ENCODE results near the gene ZNF416.

ZNF416 gene

DNA sequence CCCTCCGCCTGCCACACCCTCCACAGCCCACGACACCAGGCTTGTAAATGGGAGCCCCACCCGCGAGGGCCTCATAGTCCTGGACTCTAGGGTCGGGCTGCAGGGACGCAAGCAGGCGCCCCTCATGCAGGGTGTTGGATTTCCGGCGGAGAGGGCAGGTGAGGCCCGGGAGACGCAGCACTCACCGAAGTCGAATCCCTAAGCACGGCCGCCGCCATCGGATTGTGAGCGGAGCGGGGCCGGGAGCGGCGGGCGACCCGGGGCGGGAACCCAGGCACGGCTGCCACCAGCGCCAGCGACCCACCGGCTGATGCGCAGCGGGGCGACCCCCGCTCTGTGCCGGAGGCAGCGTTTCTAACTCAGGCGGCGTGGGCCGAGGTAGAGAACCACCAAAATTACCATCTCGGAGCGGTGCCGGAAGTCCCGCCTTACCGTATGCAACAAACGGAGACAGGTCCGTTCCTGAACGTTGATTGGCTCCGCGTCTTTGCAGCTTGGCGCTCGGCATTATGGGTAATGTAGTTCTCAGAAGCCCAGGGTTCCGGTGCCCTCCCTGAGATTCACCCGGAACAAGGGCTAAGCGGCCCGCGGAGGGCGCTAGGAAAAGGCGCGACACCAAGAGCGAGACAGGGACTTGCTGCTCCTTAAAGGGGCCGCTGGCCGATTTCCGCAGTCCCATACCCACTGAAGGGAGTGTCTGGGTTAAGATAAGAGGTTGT, at the start of gene ZNF416:
Gene ZNF416, minus strand, starts transcription at position 425 of the 719 bp plus-strand sequence. Its CDS starts 207 bp downstream, at position 218.
- peak; percentile 78 to 93 for DNase-seq (ENCODE audit: low read depth in 2 of 2, low spot score in 1 of 2)

DNA sequence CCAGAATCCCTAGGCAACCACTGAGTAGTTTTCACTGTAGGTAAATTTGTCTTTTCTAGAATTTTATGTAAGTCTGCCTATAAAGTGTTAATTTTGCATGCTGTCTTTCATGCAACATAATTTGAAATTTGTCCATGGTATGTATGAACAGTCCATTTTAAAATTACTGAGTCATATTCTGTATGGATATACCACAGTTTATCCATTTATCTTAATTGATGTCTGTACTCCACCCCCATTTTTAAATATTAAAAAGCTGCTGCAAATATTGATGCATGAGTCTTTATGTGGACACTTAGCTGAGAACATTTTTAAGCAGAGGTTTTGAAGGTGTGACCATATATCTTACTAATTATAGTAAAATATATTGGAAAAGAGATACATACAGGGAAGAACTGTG, 44.4 kb upstream of the ZNF416 start:
- no peak for DNase-seq (ENCODE audit: low read depth in 2 of 2, low spot score in 1 of 2)

DNA sequence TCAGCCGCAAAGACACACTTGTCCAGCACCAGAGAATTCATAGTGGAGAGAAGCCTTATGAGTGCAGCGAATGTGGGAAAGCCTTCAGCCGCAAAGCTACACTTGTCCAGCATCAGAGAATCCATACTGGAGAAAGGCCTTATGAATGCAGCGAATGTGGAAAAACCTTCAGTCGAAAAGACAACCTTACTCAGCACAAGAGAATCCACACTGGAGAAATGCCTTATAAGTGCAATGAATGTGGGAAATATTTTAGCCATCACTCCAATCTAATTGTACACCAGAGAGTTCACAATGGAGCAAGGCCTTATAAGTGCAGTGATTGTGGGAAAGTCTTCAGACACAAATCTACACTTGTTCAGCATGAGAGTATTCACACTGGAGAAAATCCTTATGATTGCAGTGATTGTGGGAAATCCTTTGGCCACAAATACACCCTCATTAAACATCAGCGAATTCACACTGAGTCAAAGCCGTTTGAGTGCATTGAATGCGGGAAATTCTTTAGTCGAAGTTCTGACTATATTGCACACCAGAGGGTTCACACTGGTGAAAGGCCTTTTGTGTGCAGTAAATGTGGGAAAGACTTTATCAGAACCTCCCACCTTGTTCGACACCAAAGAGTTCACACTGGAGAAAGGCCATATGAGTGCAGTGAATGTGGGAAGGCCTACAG, 42.1 kb upstream of the ZNF416 start:
- DNase-seq (ENCODE audit: low read depth in 2 of 2, low spot score in 1 of 2) = no peak

DNA sequence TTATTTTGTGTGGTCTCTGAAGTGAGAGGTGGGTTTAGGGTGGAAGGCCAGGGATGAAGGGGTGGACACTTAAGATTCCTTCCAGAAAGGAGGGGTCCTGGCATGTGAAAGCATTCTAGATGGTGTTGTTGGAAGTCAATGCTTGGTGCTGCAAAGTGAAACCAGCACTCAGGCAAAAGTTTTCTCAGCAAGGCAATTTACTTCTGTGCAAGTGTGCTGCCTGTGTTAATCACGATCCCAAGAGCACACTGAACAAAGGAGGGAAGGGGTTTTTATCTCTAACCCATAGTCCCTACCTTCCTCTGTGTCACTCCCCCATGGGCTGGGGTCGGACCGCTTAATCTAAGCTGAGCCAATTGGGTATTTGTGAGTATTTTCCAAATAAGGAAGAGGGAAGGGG, 36.6 kb upstream of the ZNF416 start:
- DNase-seq (ENCODE audit: low read depth in 2 of 2, low spot score in 1 of 2) = no peak

DNA sequence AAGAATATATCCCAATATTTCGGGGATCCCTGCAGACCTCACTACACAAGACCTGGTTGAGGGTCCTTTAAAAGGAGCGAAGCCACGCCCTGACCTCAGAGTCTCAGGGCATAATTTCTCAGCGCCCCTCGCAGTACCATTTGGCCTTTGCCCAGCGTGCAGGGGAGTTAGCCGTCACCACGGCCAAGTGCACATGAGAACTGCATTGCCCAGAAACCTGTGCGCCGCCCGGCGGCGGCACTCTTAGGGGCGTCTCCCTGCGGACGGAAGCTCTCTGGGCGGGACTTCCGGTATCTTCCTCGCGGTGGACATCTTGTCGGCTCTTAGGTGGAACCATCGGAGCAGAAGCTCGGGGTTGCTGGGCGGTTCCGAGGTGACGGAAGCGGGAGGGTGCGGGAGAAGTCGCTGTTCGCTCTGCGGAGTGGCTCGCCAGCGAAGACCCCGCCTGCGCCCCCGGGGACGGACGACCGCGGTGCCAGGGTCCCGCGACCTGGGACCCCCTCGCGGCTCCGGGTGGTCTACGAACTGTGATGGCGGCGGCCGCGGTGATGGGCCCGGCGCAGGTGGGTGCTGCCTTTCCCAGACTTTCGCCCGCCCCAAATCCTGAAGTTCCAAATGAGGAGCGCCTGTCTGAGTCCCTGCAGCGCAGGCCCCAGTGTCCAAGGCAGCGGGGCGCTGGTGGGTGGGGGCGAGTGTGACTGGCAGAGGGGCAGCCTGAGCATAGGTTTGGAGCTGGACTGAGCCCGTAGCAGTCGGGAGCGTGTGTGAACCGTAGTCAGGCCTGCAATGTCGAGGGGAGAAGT, 35.4 kb upstream of the ZNF416 start, which contains the start of gene ZNF134:
Gene ZNF134, plus strand, starts transcription at position 302 of the 803 bp plus-strand sequence. CDS start 5,227 bp downstream, outside the sequence.
- DNase-seq (ENCODE audit: low read depth in 2 of 2, low spot score in 1 of 2) = peak; percentile 73 to 80

DNA sequence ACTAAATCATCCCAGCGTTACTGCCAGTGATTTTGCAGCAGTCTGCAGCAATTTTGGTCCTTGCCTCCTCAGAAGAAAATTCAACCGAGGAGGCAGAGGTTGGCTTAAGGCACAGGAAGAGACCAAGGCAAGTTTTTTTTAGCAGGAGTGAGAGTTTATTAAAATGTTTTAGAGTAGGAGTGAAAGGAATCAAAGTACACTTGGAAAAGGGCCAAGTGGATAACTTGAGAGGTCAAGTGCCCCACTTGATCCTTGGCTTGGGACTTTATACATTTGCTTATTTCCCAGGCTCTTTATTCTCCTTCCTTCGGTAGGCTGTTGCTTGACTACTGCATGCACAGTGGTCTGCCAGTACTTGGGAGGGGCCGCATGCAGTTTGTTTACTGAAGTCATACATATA, 32.4 kb upstream of the ZNF416 start:
- DNase-seq (ENCODE audit: low read depth in 2 of 2, low spot score in 1 of 2) = no peak

DNA sequence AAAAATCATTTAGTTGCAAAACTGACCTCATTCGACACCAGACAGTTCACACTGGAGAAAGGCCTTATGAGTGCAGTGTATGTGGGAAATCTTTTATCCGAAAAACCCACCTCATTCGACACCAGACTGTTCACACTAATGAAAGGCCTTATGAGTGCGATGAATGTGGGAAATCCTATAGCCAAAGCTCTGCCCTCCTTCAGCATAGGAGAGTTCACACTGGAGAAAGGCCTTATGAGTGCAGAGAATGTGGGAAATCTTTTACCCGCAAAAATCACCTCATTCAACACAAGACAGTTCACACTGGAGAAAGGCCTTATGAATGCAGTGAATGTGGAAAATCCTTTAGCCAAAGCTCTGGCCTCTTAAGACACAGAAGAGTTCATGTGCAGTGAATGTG, 28.2 kb upstream of the ZNF416 start:
- DNase-seq (ENCODE audit: low read depth in 2 of 2, low spot score in 1 of 2) = no peak

DNA sequence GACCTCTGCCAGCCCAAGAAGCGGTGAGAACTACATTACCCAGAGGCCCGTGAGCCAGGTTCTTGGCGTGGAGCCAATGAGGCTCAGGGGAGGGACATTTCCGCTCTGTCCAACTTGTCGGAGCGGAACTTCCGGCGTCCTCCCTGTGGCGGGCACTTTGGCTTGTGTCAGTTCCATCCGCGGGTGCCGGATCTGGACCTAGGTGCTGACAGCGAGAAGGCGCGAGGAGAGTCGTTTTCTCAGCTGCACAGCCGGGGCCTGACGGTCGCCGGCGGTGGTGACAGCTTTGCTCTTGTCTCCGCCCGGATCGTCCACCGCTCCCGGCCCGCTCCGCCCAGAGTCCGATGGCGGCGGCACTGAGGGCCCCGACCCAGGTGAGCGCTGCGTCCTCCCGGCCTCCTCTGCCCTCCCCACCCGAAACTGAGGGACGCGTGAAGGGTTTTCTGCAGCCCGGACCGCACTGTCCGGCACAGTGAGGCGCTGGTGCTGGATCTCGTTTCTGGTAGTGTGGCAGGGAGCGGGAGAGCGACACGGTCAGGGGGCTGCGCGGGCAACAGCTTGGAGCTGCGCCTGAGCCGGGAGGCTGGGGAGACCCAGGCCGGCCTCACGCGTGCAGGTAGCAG, 21.2 kb upstream of the ZNF416 start, which contains the start of gene ZNF530:
Gene ZNF530, plus strand, starts transcription at position 125 of the 623 bp plus-strand sequence. CDS start 4,461 bp downstream, outside the sequence.
- DNase-seq (ENCODE audit: low read depth in 2 of 2, low spot score in 1 of 2) = peak; percentile 66 to 74

DNA sequence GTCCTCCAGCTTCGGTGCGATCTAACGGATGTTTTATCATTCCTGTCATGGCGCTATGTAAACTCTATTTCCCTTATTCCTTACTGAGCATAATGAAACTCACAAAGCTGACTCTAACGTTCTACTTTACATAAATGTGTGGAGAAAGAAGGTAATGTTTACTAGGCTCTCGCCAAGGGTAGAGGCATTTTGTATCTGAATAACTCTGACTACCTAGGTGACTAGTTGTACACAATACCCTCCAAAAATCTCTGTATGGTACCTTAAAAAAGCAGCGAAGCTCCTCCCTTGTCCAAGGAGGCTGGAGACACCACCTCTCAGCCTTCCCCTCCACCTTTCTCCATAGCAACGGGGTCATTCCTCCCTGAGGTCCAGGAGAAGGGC, 20.7 kb upstream of the ZNF416 start:
- no peak for DNase-seq (ENCODE audit: low read depth in 2 of 2, low spot score in 1 of 2)

DNA sequence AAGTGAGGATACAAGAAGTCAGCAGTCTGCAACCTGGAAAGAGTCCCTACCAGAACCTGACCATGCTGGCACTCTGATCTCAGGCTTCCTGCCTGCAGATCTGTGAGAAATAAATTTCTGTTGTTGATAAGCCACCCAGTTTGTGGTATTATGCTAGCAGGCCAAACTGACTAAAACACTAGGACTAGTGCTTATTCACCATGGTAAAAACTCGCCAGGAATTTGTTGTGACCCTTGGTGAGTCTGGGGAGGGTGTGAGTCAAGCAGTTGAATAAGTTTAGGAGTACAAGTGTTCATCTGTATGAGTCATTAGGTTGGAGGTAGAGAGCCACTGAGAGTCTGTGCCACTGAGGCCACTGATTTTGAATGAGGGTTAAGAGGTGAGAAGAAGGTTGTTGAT, 8.8 kb upstream of the ZNF416 start:
- DNase-seq (ENCODE audit: low read depth in 2 of 2, low spot score in 1 of 2) = no peak

DNA sequence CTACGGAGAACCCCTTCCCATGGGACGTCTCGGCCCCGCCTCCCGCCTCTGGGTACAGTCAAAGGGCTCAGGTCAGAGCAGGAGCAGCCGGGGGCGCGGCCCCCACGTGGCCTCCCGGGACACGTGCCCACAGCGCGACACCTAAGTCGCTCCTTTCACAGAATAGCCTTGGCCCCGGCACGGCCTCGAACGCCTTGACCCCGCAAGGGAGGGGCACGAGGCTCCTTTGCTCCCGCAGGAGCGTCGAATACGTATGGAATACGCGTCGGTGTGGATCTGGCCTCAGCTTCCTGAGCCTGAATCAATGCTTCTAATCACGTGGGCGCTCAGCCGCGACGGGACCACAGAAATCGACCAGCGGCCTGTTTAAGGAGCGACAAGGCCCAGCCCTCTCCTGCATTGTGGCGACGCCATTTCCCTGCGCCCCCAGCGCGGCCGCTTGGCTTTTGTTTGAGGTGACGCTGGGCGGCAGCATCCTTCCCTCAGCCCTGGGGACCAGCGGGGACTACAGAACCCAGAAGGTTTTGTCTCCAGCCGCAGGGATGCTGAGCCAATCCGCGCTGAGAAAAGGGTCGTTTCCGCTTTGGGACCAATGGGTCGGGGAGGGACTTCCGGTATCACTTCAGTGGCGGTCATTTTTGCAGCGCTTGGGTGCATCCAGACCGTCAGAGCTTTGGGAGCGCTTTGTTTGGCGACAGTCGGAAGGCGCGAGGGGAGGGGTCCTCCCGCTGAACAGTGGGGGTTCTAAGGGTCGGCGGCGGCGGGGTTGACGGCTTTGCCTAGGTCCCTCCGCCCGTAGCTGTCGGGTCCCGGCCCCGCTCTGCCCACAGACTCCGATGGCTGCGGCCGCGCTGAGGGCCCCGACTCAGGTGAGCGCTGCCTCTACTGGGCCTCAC, 5.1 kb upstream of the ZNF416 start, which contains the start of gene ZIK1:
Gene ZIK1, plus strand, starts transcription at position 625 of the 896 bp plus-strand sequence. Its CDS starts 212 bp downstream, at position 837.
- DNase-seq (ENCODE audit: low read depth in 2 of 2, low spot score in 1 of 2) = peak; percentile 69 to 78

DNA sequence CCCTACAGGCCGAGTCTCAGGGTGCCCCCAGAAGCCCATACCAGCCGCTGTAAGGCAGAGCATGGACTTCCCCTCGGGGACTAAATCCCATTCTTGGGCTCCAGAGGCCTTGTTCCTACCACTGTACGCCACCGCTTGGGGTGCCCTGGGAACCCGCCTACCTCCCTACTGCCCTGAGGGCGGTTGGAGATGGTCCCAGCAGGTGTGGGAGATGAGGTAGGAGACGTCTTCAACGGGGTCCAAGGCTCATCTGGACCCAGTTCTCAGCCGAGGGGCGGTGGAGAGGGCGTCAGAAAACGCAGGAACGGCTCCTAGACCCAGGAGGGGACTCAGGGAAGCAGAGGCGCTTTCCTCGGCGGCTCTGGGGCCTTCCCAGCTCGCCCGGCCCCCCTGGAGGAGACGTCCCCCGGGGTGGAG, 4.4 kb upstream of the ZNF416 start:
- no peak for DNase-seq (ENCODE audit: low read depth in 2 of 2, low spot score in 1 of 2)

DNA sequence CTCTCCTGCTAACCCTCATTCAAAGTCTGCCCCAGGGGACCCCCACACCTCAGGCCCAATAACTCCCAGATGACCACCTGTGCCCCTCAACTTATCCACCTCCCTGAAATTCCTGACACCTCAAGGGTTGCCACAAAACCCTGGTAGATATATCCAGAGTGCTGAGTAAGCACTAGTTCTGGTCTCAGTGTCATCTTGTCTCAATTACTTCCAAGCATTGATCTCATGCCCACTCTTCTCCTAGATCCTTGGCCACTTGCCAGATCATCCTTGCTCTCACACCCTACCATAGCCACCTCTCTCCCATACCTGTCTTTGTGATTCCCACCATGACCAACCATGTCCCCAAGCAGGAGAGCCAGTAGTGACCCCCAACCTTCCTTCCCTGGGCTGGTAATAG, 2.0 kb downstream of the ZNF416 start:
- DNase-seq (ENCODE audit: low read depth in 2 of 2, low spot score in 1 of 2) = no peak

DNA sequence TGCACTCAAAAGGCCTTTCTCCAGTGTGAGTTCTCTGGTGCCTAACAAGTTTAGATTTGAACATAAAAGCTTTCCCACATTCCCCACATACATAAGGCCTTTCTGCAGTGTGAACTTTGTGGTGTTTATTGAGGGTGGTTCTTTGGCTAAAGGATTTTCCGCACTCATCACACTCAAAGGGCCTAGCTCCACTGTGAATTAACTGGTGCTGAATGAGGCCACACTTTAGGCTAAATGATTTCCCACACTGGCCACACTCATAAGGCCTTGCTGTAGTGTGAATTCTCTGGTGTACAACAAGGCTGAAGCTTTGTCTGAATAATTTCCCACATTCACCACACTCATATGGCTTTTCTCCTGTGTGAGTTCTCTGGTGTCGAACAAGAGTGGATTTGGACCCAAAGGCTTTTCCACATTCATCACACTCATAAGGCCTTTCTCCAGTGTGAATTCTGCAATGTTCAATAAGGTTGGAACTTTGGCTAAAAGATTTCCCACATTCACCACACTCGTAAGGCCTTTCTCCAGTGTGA, 6.2 kb downstream of the ZNF416 start:
- no peak for DNase-seq (ENCODE audit: low read depth in 2 of 2, low spot score in 1 of 2)

DNA sequence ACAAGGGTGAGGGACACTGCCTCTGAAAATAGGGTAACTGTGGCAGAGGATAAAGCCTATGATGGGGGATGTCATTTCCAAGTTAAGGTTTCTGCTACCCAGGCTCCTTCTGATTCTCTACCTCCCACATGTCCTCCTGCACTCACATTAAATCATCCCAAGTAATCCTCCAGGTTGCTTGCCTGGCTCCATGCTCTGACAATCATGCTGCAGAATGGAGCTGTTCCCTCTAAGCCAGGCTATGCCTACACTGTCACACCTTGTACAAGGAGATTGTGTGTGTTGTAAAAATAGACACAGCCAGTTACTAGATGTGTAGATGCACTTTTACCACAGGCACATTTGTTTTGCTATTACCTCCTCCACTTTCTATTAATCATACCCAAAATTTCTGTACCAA, 8.0 kb downstream of the ZNF416 start:
- no peak for DNase-seq (ENCODE audit: low read depth in 2 of 2, low spot score in 1 of 2)

DNA sequence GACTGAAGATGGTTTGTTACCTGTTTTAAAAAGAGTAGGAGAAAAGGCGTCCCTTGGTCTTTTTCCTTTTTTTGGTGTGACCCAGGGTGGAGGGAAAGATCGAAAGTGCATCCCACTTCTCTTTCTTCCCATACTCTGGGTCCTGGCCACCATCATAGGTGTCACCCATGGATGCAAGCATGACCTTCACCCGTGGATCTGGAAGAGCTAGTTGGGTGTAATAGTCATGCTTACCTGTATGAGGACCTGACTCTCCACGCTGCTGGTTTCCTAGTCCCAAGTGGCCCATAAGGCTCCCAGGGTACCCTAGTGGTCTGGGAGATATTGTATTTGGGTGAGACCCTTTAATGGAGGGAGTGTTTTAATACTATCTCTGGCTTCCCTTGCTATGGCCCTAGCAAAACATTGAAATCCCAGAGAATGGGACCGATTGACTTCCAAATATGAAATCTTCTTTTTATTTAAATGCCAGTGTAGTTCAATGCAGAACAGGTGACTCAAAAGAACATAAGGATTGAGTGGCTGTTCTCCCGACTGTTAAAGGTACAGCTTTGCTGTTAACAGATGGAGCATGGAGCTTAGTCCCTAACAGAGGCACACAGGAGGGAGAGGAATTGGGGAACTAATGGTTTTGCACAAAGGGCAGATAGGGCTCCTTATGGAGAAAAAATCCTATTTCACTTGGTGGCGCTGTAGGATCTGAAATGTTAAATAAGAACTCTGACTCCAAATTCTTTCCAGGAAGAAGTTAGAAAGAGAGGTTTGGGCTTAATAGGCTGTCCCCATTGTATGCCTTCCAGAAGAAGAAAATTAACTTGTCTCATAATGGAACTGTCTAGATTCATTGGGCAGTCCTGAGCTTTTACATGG, 12.1 kb downstream of the ZNF416 start:
- DNase-seq (ENCODE audit: low read depth in 2 of 2, low spot score in 1 of 2) = no peak

DNA sequence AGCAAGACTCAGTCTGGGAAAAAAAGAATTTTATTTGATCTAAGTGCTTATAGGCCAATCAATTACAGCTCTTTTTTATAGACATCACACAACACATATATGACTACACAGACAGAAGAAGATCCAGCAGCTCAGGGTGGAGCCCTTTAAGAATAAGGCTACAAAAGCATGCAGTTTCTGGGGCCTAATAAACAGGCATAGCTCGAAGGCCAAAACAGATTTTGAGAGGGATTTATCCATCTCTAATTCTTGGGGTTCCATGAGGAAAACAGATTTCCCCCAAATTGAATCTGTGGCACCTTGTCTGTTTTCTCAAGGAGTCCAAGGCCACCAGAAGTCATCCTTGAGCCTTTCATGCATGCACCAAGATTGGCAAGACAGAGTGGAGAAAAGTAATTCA, 15.2 kb downstream of the ZNF416 start:
- DNase-seq (ENCODE audit: low read depth in 2 of 2, low spot score in 1 of 2) = no peak

DNA sequence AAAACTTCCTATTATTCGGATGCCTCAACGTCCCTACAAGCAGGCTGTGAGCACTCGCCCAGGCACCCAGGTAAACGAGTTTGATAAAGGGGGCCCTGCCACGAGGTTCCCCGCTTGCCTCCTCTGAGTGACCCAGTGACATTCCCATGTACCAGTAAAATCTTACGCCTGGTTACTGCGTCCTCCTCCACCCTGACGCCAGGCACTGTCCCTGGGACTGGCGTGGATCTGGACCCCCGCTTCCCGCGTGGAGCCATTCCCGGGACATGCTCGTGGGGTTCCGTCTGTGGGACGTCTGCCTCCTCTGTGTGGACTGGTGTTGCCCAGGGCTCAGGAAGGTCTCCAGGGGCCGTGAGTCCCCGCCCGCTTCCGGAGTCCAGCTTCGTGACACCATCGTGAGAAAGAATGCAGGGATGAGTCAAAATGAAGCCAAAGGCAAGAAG, 18.6 kb downstream of the ZNF416 start:
- no peak for DNase-seq (ENCODE audit: low read depth in 2 of 2, low spot score in 1 of 2)
